ENCODE results near the gene RPL7L1. TPM values are rescaled to one million over a fixed set of nuclear protein-coding genes. Genes with fewer than 3 reads are reported as not detected.

The RPL7L1 gene
- total and polyA plus RNA-seq, 2 of the 13 experiments (the other 11 are each of a cell fraction or from before 2014, with no cell fraction given), result 51.6 to 179 TPM

- TF ChIP-seq HMGXB3 (CRISPR knock-in tag; IDR thresholded peaks at IDR 0.05; ENCODE audit: borderline replicate concordance) (peak; percentile 81), ZNF878 (CRISPR knock-in tag; IDR thresholded peaks at IDR 0.05) (peak; percentile 100), ZFP36 (IDR thresholded peaks at IDR 0.05; ENCODE audit: borderline replicate concordance, low read depth, low read length, partially characterized antibody) (no peak), SRSF4 (IDR thresholded peaks at IDR 0.05; ENCODE audit: low read depth, low read length, poor library complexity, severe bottlenecking) (no peak), CAMTA2 (CRISPR knock-in tag; IDR thresholded peaks at IDR 0.05; ENCODE audit: borderline replicate concordance) (peak; percentile 71; the same call in 1 of the 2 replicates), TRAFD1 (CRISPR knock-in tag; IDR thresholded peaks at IDR 0.05; ENCODE audit: borderline replicate concordance) (peak; percentile 61; the same call in 1 of the 2 replicates), ZNF207 (IDR thresholded peaks at IDR 0.05; ENCODE audit: borderline replicate concordance) (no peak), HNF1A (IDR thresholded peaks at IDR 0.05; ENCODE audit: low read depth) (no peak), HNF1A (CRISPR knock-in tag; IDR thresholded peaks at IDR 0.05; ENCODE audit: borderline replicate concordance) (peak; percentile 85), HOXA3 (CRISPR knock-in tag; IDR thresholded peaks at IDR 0.05) (peak; percentile 89), ZNF513 (CRISPR knock-in tag; conservative IDR thresholded peaks at IDR 0.05) (no peak), ESRRA (CRISPR knock-in tag; IDR thresholded peaks at IDR 0.05; ENCODE audit: low read depth) (peak; percentile 81), ZNF224 (CRISPR knock-in tag; IDR thresholded peaks at IDR 0.05) (peak; percentile 98), ZNF441 (CRISPR knock-in tag; IDR thresholded peaks at IDR 0.05; ENCODE audit: borderline replicate concordance) (peak; percentile 96)
Measured at GRCh38 chr6:42928986-42929820, 49.8 kb downstream of the RPL7L1 start, which contains the start of gene CNPY3 (continued).
